ENCODE results near the gene BNC2.

- no peak for TF ChIP-seq CTCF (IDR thresholded peaks at IDR 0.05; ENCODE audit: insufficient read depth, low read depth, low read length)
- TF ChIP-seq EZH2 (IDR thresholded peaks at IDR 0.05; ENCODE audit: insufficient read depth, low read length) = no peak
These were observed 194.0 kb downstream of the BNC2 start for GRCh38 chr9:16676519-16676918.

Measured in astrocyte (in vitro differentiated cells and primary cell).